Peyer's patch (tissue), 4 donors: ENCODE results near the gene SEMA3B.
A peak's percentile ranks its signal among the peaks of the same experiment; 100 is the strongest.

ENCODE experiments used
- POLR2A ChIP-seq, 2 donors: fragments of 450-650 bp; IDR thresholded peaks; one replicate each; pipeline ENCODE4 v1.5.1; 2017; ENCODE audit warnings: antibody characterized with exemption in 2 of 2, mild to moderate bottlenecking in 2 of 2, moderate library complexity in 2 of 2
- TF ChIP-seq, protein P1 (sequence below), 6 experiments: fragments of 450-650 bp in 4 of 6; fragments of 200-600 bp in 2 of 6; sonication (generic) in 1 of 6; IDR thresholded peaks; one replicate each; pipeline ENCODE4 v1.5.1; 2017 to 2019; ENCODE audit warnings: antibody characterized with exemption in 6 of 6, mild to moderate bottlenecking in 3 of 6, moderate library complexity in 1 of 6

DNA sequence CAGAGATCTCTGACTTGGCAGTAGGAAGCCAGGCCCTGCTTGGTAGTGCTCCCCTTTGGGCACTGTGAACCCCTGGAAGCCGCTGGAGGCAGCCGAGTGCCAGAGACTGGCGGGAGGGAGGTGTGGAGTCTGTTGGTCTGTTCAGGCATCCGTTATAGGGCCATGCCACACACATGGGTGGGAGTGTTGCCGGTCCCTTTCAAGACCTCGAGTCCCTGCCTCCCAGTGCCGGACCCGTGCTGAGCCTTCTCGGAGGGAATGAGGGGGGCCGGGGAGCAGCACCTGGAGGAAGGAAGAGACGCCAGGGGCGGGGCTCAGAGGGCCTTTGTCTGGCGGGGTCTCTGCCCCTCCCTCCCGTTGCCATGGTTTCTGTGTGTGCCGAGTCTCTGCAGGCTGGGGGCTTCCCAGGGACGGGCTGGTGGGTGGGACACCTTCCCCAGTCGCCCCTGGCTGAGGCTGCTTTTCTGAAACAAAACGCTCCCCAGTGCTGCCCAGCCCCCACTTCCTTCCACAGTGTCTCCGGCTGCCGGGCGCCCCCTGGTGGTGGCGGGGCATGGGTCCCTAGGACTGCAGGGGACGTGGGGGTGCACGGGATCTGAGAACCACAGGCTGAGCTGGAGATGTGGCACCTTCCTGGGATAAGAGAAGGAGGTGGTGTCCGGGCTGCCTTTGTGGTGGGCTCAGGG, 23.0 kb upstream of the SEMA3B start:
- TF ChIP-seq, protein P1, sequence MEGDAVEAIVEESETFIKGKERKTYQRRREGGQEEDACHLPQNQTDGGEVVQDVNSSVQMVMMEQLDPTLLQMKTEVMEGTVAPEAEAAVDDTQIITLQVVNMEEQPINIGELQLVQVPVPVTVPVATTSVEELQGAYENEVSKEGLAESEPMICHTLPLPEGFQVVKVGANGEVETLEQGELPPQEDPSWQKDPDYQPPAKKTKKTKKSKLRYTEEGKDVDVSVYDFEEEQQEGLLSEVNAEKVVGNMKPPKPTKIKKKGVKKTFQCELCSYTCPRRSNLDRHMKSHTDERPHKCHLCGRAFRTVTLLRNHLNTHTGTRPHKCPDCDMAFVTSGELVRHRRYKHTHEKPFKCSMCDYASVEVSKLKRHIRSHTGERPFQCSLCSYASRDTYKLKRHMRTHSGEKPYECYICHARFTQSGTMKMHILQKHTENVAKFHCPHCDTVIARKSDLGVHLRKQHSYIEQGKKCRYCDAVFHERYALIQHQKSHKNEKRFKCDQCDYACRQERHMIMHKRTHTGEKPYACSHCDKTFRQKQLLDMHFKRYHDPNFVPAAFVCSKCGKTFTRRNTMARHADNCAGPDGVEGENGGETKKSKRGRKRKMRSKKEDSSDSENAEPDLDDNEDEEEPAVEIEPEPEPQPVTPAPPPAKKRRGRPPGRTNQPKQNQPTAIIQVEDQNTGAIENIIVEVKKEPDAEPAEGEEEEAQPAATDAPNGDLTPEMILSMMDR (IDR thresholded peaks at IDR 0.05) = peak; percentile 97 to 99 (median 98)
- peak in 1 of 2 donors; percentile 37 for TF ChIP-seq POLR2A (IDR thresholded peaks at IDR 0.05)
